Measurements from ENCODE around the gene ORC1. TPM values are rescaled to one million over a fixed set of nuclear protein-coding genes. Genes with fewer than 3 reads are reported as not detected.

The ORC1 gene
- total RNA-seq, 1 experiment from 2014 or later = 25.6 TPM

- Histone ChIP-seq H3K27me3 (ENCODE audit: insufficient read depth, low read length) (no peaks in the 10 kb centered on the region), H3K4me3 (replicated peaks in 1 of 2; ENCODE audit: low read depth in 1 of 2, low read length in 2 of 2) (no peak overlapping the region), H3K27ac (ENCODE audit: low read depth, low read length) (no peak overlapping the region), H3K4me1 (ENCODE audit: control insufficient read depth in 1 of 2, insufficient read depth in 2 of 2, low read length in 2 of 2) (no peaks in the 10 kb centered on the region), H2AFZ (ENCODE audit: low read depth, low read length, poor library complexity, severe bottlenecking) (no peak overlapping the region), H3K9me3 (ENCODE audit: control insufficient read depth in 1 of 2, insufficient read depth in 1 of 2, low read depth in 1 of 2, low read length in 2 of 2) (no peaks in the 10 kb centered on the region), H3K9ac (ENCODE audit: low read length) (no peak overlapping the region), H3K36me3 (ENCODE audit: control insufficient read depth in 1 of 2, insufficient read depth in 2 of 2, low read length in 2 of 2) (no peaks in the 10 kb centered on the region), H4K20me1 (ENCODE audit: insufficient read depth) (no peaks in the 10 kb centered on the region), H3K4me2 (ENCODE audit: low read length) (no peak overlapping the region), H3K9me2 (ENCODE audit: insufficient read depth) (no peaks in the 10 kb centered on the region), H3K79me2 (ENCODE audit: insufficient read depth, low read length) (no peaks in the 10 kb centered on the region)
- ChIA-PET RAD21 (ENCODE audit: low non-redundant PET in 1 of 2, low total read pairs in 2 of 2, uncharacterized antibody in 2 of 2, unreplicated experiment in 2 of 2) (no interaction called here), POLR2A (no interaction called here), CTCF (no interaction called here)
- DNase-seq (ENCODE audit: low read depth, low spot score) (no peak), ATAC-seq (no peak)
- BruUV-seq (replicated peaks) = no TSS peak
- intact Hi-C loops (cut with micrococcal nuclease) = no loop called here
- TF ChIP-seq, protein P1, sequence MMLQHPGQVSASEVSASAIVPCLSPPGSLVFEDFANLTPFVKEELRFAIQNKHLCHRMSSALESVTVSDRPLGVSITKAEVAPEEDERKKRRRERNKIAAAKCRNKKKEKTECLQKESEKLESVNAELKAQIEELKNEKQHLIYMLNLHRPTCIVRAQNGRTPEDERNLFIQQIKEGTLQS (IDR thresholded peaks at IDR 0.05) = no peak
- TF ChIP-seq JUND (IDR thresholded peaks at IDR 0.05) (no peak), SIN3A (IDR thresholded peaks at IDR 0.05; ENCODE audit: low read depth) (no peak), EZH2phosphoT487 (IDR thresholded peaks at IDR 0.05; ENCODE audit: borderline replicate concordance) (no peak), RAD21 (IDR thresholded peaks at IDR 0.05; ENCODE audit: low read depth) (no peak), POLR2AphosphoS5 (IDR thresholded peaks at IDR 0.05; ENCODE audit: low read depth, low read length) (no peak), SP1 (IDR thresholded peaks at IDR 0.05; ENCODE audit: low read depth) (no peak), REST (IDR thresholded peaks at IDR 0.05; ENCODE audit: low read depth) (no peak), FOSL1 (IDR thresholded peaks at IDR 0.05; ENCODE audit: low read depth) (no peak)
- TF ChIP-seq, protein P2, sequence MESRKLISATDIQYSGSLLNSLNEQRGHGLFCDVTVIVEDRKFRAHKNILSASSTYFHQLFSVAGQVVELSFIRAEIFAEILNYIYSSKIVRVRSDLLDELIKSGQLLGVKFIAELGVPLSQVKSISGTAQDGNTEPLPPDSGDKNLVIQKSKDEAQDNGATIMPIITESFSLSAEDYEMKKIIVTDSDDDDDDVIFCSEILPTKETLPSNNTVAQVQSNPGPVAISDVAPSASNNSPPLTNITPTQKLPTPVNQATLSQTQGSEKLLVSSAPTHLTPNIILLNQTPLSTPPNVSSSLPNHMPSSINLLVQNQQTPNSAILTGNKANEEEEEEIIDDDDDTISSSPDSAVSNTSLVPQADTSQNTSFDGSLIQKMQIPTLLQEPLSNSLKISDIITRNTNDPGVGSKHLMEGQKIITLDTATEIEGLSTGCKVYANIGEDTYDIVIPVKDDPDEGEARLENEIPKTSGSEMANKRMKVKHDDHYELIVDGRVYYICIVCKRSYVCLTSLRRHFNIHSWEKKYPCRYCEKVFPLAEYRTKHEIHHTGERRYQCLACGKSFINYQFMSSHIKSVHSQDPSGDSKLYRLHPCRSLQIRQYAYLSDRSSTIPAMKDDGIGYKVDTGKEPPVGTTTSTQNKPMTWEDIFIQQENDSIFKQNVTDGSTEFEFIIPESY (IDR thresholded peaks at IDR 0.05; ENCODE audit: extremely low read depth, insufficient replicate concordance, low read length) = no peak
These were observed 69.2 kb downstream of the ORC1 start for GRCh38 chr1:52334906-52335528.

Data from HCT116 (cell line).